GF-D8 (cell line): ENCODE data around the gene NKPD1.

Experiments used
- DNase-seq: peaks from one replicate; lab custom pipeline; 2025; lab: John Stamatoyannopoulos, UW

NKPD1 gene

GRCh38 chr19:45154064-45154827 lies 6.5 kb downstream of the NKPD1 start:
- no peak for DNase-seq

DNA sequence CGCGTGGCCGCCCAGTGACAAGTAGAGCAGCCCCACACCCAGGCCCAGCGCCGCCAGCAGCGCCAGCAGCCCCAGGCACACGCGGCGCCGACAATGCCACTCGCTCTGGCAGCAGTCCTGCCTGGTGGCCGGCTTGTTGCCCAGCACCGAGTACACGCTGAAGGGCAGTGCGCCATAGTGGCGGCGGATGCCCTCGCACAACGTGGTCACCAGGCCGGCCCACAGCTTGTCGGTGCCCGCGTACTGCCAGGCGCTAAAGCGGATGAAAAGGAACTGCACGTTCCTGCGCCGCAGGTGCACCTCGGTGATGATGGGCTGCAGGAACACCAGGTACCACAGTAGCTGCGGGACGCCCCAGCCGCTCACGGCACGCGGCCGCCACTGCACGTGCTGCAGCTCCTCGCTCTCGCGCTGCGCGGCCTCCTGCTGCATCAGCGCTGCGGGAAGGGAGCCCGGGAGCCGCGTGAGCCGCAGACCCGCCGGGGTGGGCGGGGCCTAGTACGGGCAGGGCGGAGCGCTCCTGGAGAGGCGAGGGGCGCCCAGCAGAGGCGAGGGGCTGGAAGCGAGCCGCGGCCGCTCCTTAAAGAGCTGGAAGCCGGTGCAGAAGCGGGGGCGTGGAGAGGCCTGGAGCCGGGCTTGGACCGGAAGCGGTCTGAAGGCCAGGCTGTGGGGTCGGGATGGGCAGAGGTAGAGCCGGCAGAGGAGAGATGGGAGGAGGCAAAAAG lies 7.3 kb downstream of the NKPD1 start:
- DNase-seq, result no peak

GRCh38 chr19:45152504-45153338 lies 8.1 kb downstream of the NKPD1 start:
- DNase-seq, result no peak

- no peak for DNase-seq
Observed at GRCh38 chr19:45151821-45152503, 8.8 kb downstream of the NKPD1 start.

- DNase-seq, result no peak
Observed at GRCh38 chr19:45151320-45151719, 9.5 kb downstream of the NKPD1 start.

DNA sequence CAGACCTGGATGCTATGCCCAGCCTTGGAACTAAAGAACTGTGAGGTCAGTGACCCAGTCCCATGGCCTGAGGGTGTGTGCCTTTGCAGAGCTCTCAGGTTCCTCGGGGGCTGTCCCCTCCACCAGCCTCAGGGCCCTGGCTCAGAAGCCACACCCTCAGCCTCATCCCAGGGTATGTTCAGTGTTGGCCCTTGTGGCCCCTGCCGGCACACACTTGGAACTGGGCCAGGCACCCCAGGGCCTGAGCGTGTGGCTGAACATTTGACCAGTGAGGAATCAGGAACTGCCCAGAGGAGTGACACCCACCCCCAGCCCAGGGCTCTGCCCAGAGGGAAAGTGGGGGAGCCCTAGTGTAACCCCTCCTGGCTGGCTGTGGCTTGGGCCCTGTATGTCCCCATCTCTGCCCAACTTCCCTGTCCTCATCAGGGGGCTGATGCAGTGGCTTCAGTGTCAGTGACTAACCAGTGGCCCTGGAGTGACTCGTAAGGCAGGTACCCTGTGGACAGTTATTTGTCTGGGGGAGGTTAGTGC lies 10.0 kb downstream of the NKPD1 start:
- DNase-seq, result no peak

DNA sequence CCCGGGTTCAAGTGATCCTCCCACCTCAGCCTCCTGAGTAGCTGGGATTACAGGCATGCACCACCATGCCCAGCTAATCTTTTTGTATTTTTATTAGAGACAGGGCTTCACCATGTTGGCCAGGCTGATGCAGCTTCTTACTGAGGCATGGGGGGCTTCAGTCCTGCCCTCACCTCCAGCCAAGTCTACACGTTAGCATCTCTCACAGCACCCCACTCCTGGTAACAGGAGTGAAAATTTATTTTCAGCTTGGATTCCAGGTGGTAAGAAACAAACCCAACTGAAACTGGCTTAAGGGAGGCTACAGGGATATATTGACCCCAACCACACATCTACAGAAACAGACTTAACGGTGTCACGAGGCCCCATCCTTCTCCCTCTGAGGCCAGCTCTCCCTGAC lies 10.6 kb downstream of the NKPD1 start:
- DNase-seq, result no peak

- DNase-seq, result no peak
Observed at GRCh38 chr19:45149129-45149528, 11.7 kb downstream of the NKPD1 start.

DNA sequence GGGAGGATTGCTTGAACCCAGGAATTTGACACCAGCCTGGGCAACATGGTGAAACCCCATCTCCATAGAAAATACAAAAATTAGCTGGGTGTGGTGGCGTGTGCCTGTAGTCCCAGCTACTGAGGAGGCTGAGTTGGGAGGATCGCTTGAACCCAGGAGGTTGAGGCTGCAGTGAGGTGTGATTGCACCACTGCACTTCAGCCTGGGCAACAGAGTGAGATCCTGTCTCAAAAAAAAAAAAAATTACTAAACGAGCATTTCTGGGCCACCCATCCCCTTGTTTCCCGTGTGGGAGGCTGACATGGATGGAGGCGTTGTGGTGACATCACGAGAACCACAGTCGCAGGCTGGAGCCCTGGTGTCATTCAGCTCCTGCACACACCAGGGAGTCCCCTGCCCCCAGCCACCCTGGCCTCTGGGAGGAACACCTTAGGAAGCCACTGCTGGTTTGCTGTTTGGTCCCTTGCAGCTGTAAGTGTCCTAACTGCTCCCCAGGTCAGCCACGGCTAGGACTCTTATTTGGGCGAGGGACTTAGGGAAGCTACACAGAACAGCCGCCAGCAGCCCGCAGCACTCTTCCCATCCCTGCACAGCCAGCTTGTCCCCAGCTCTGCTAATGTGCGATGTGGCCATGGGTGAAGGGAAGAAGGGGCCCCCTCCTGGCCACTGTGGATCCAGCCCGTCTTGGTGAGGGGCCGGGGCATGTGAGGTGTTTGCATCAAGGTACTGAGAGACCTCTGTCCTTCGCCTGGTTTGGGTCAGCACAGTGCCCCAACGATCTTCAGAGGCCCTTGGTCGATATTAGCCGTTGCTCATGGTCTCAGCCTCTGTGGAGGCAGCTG lies 12.7 kb downstream of the NKPD1 start:
- no peak for DNase-seq

DNA sequence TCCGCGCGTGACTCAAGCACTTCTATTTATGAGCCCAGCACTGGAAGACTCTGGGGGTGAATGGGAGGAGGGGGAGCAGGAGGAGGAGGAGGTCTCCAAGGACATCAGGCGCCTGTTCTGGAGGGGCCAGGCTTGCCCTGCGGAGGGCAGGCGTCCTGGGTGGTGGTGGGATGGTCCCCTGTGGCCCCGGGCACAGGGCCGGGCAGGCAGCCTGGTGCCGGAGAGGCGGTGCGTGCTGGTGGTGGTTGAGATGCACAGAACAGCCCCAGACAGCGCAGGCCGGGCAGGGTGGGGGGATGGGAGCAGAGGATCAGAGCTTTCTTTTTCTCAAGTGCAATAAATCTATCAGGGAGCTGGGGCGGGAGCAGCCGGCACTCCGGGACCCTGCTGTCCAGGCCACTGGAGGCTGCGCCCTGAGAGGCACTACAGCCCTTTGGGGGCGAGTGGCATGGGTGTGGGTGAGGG lies 14.0 kb downstream of the NKPD1 start:
- DNase-seq, result no peak

GRCh38 chr19:45146251-45146650 lies 14.5 kb downstream of the NKPD1 start:
- DNase-seq, result no peak

GRCh38 chr19:45145270-45146189 lies 15.3 kb downstream of the NKPD1 start:
- no peak for DNase-seq

- no peak for DNase-seq
Observed at GRCh38 chr19:45144431-45145269, 16.1 kb downstream of the NKPD1 start.

- DNase-seq, result no peak
Observed at GRCh38 chr19:45142726-45143110, 18.1 kb downstream of the NKPD1 start.

GRCh38 chr19:45142016-45142725 lies 18.6 kb downstream of the NKPD1 start:
- DNase-seq, result no peak

DNA sequence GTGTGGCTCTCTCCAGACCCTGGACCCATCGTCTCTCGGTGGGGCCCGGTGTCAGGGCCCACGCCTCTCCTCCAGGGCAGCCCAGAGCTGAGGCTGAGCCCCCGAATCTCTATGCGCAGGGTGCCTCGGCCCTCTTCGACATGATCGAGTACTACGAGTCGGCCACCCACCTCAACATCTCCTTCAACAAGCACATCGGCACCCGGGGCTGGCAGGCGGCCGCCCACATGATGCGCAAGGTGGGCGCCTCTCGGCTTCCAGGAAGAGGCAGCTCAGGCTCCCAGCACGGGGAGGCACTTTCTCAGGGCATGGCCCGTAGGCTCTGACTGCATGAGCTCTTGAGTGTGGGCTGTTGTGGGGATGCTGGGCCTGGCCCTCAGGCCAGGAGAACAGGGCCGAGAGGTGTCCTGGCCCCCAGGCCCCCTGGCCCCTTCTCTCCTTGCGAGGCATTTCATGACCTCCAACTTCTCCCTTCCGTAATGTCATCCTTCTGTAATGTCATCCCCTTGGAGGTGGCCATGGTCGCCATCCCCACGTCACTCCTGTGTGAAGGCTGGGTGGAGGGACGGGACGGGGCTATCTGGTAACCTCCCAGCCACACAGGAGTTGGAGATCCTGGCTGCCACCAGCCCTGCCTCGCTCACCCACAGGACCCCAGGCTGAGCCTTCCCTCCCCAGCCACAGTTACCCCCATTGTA lies 19.4 kb downstream of the NKPD1 start:
- no peak for DNase-seq

DNA sequence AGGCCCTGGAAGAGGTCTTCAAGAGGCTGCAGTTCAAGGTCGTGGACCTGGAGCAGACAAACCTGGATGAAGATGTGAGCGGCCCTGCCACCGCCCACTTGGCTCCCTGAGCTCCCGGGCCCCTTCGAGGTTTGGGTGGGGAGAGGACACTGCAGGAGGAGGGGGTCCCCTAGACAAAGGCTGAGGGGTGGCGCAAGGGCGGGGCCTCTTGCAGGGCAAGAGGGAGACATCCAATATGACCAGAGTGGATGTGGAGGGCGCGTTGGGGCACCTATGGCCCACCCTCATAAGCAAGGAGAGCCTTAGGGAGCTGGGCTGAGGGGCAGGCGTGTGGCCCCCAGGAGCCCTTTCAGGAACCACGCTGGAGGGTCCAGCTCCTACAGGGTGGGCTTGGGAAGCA lies 20.2 kb downstream of the NKPD1 start:
- DNase-seq, result no peak

- DNase-seq, result no peak
Observed at GRCh38 chr19:45140144-45140503, 20.7 kb downstream of the NKPD1 start.
